GM19193 (cell line): Measurements from ENCODE around the gene APOBEC3H.

Experiments used
- POLR2A ChIP-seq: IDR thresholded peaks from 4 replicates; pipeline ENCODE4 v1.6.1; 2011; ENCODE audit not compliant: insufficient read depth, insufficient read length; ENCODE audit errors: extremely low read depth

The APOBEC3H gene

GRCh38 chr22:39129081-39129480 is 32.0 kb downstream of the APOBEC3H start:
- TF ChIP-seq POLR2A: no peak

GRCh38 chr22:39129746-39130145 is 32.7 kb downstream of the APOBEC3H start:
- TF ChIP-seq POLR2A: no peak

GRCh38 chr22:39130152-39130704 is 33.2 kb downstream of the APOBEC3H start:
- no peak for TF ChIP-seq POLR2A

GRCh38 chr22:39130892-39131855 is 34.1 kb downstream of the APOBEC3H start:
- no peak for TF ChIP-seq POLR2A

DNA sequence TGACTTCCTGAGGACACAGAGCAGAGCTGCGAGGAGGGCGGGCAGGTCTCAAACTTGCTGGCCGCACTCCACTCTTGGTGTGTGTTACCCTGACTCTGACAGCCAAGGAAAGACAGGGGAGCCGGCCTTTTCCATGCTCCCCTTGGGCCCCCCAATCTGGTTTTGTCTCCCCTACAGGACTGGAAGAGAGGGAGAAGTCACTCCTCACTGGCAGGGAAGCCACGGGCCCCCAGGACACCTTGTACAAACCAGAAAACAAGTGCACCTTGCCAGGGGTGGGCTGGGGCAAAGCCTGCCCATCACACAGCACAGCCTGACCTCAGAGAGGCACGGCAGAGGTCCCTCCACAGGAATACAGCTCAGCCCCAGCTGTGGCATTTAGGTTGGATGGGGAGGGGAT is 35.2 kb downstream of the APOBEC3H start:
- TF ChIP-seq POLR2A: no peak

DNA sequence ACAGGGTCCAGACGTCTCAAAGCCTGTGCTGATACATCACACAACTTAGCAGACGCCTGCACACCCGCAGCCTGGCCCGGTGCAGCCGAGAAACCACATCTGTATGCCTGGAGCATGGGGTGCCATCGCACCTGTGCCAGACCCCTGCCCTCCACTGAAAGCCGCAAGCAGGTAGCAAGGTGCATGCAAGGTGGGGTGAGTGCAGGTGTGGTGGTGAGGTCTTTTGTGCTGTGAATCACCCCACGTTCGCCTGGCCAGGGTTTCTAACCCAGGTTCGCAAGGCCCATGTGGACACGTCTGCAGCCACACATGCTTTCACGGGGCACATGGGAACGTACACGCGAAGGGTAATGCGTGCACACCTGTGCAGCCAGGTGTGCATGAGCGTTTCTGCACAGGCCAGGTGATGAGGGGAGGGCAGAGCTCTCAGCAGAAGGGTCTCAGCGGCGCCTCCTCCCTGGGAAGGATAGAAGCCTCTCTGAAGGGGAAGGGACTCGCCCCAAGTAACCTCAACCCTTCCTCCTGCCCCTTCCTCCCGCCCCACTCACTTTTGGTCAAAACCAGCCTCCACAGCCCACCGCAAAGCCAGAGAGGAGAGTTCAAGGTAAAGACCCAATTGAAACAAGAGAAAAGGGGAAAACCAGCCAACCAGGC is 36.0 kb downstream of the APOBEC3H start:
- TF ChIP-seq POLR2A: no peak

- no peak for TF ChIP-seq POLR2A
Observed at GRCh38 chr22:39133871-39134270, 36.8 kb downstream of the APOBEC3H start.

- TF ChIP-seq POLR2A: no peak
Observed at GRCh38 chr22:39134366-39135091, 37.5 kb downstream of the APOBEC3H start.

- no peak for TF ChIP-seq POLR2A
Observed at GRCh38 chr22:39135092-39135896, 38.2 kb downstream of the APOBEC3H start.

GRCh38 chr22:39136317-39136716 is 39.3 kb downstream of the APOBEC3H start:
- no peak for TF ChIP-seq POLR2A

GRCh38 chr22:39138357-39138997 is 41.4 kb downstream of the APOBEC3H start:
- TF ChIP-seq POLR2A: no peak

DNA sequence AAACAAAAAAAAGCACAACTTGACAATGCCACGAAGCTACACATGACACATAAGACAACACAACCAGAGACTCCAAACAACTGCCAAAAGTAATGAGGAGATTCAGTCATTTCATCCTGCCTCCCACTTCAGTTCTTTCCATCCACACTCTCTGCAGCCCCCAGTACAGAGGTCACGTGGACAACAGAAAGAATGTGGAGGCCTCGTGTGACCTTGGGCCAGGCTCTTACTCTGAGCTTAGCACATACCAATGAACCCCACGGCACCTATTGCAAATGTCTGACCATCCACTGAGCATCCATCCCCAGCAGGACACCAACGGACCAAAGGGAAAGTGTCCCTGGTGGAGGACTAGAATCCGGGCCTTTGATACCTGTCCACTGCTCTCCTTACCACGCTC is 42.9 kb downstream of the APOBEC3H start:
- no peak for TF ChIP-seq POLR2A

DNA sequence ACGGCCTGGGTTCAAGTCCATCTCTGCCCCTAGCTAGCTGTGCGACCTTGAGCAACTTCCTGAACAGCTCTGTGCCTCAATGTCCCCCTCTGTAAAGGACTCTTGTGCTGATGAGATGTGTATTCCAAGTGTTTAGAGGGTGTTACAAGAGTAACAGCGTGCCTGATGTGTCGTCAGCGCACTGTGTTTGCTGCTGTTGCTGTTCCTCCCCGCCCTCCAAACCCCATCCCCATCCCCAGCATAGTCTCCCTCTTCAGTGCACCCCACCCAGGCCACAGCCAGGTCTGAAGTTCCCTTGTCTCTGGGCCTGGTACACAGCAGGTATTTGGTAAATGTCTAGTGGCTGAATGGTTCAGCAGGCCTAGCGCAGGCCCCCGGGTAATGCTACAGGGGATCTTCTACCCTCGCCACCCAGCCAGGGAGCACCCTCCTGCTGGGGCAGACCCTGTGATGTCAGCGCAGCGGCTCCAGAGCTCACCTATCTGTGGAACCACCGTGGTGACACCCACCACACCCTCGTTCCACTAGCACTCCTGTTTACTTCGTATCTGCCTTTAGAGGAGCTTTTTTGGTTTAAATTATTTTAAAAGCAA is 45.1 kb downstream of the APOBEC3H start:
- no peak for TF ChIP-seq POLR2A
